K562 (cell line): ENCODE results near the gene C16orf92. TPM values are rescaled to one million over a fixed set of nuclear protein-coding genes. Genes with fewer than 3 reads are reported as not detected.

ENCODE experiments used
- ATAC-seq: fragments of 200-7000 bp; cut with Tn5 transposase; 3 replicates; pipeline ENCODE4 v1.9.1; 2020; ENCODE audit warnings: moderate library complexity
- BruUV-seq: library from RNA; stranded (reverse); fragments of 400-500 nt; replicated peaks from 2 replicates; lab custom pipeline; 2021; lab: Mats Ljungman, UMichigan
- CTCF ChIA-PET: fragments of 300-600 bp; formaldehyde crosslinking; extraction: SDS; loops from one replicate; lab custom pipeline; 2021; ENCODE audit warnings: low intra/inter-chr PET ratio; lab: Yijun Ruan, JAX
- POLR2A ChIA-PET: fragments of 300-600, 350-650 bp; sonication (Branson Sonifier 250); formaldehyde crosslinking; extraction: SDS; loops from one replicate; lab custom pipeline; 2021; ENCODE audit warnings: antibody characterized with exemption, inconsistent platforms; lab: Yijun Ruan, JAX
- DNase-seq, 4 experiments: peaks; one replicate each; pipeline versions ENCODE4 v3.0.0 to v3.0.0-alpha.2; 2011 to 2018; ENCODE audit warnings: low spot score in 3 of 4, mixed read lengths in 3 of 4; ENCODE audit errors: extremely low read depth in 1 of 4
- FAIRE-seq: peaks from 2 replicates; lab custom pipeline; 2011; peaks lifted over from hg19 to GRCh38; lab: Jason Lieb, UNC
- H2AFZ ChIP-seq: 2 replicates; pipeline ENCODE4 v1.6.0; 2011; ENCODE audit warnings: low read depth, low read length, control low read depth, inconsistent platforms
- H3K27ac ChIP-seq: fragments of 200-600 bp; 3 replicates; pipeline ENCODE4 v1.8.0; 2011; ENCODE audit warnings: low read depth, mild to moderate bottlenecking, control low read depth, inconsistent platforms, low read length, moderate library complexity, mixed read lengths; ENCODE audit errors: extremely low read depth
- H3K27me3 ChIP-seq, 2 experiments: fragments of 300-600 bp in 1 of 2; 2 replicates in 1 of 2; 3 replicates in 1 of 2; pipeline versions ENCODE4 v1.6.0 to v1.8.0; 2011; ENCODE audit warnings: inconsistent platforms in 2 of 2, low read length in 2 of 2, mild to moderate bottlenecking in 1 of 2, mixed read lengths in 1 of 2, moderate library complexity in 1 of 2; ENCODE audit not compliant: control insufficient read depth in 2 of 2, insufficient read depth in 2 of 2
- H3K36me3 ChIP-seq: fragments of 300-600 bp; 3 replicates; pipeline ENCODE4 v1.8.0; 2011; ENCODE audit warnings: mild to moderate bottlenecking, low read length, inconsistent platforms; ENCODE audit not compliant: control insufficient read depth, insufficient read depth
- H3K4me1 ChIP-seq, 2 experiments: fragments of 200-600 bp in 1 of 2; replicated peaks in 1 of 2; 2 replicates in 1 of 2; 3 replicates in 1 of 2; pipeline versions ENCODE4 v1.5.1 to v1.8.0; 2011; ENCODE audit warnings: inconsistent platforms in 2 of 2, low read length in 2 of 2, mild to moderate bottlenecking in 1 of 2, mixed read lengths in 1 of 2, moderate library complexity in 1 of 2; ENCODE audit not compliant: control insufficient read depth in 2 of 2, insufficient read depth in 2 of 2
- H3K4me2 ChIP-seq: 2 replicates; pipeline ENCODE4 v1.6.1; 2011; ENCODE audit warnings: low read length, control low read depth, inconsistent platforms, mixed read lengths; ENCODE audit not compliant: insufficient read depth
- H3K4me3 ChIP-seq: fragments of 200-600 bp; sonication (generic), shearing (Covaris generic); 2 replicates; pipeline ENCODE4 v1.5.1; 2016; ENCODE audit warnings: control low read depth, inconsistent platforms
- H3K79me2 ChIP-seq: fragments of 200-600 bp; 3 replicates; pipeline ENCODE4 v1.8.0; 2011; ENCODE audit warnings: low read length, inconsistent platforms; ENCODE audit not compliant: control insufficient read depth, insufficient read depth
- H3K9ac ChIP-seq, 2 experiments: 2 replicates each; pipeline versions ENCODE4 v1.6.0 to v1.6.1; 2011; ENCODE audit warnings: low read depth in 2 of 2, low read length in 2 of 2, control low read depth in 1 of 2, inconsistent platforms in 1 of 2, mild to moderate bottlenecking in 1 of 2, mixed read lengths in 1 of 2; ENCODE audit not compliant: insufficient read depth in 1 of 2
- H3K9me1 ChIP-seq: one replicate; pipeline ENCODE4 v1.6.0; 2011; ENCODE audit warnings: inconsistent platforms, mild to moderate bottlenecking, low read length, moderate library complexity; ENCODE audit not compliant: control insufficient read depth, insufficient read depth
- H3K9me3 ChIP-seq: replicated peaks from 2 replicates; pipeline ENCODE4 v1.5.1; 2011; ENCODE audit warnings: low read depth, low read length, inconsistent platforms; ENCODE audit not compliant: control insufficient read depth, insufficient read depth
- H4K20me1 ChIP-seq: replicated peaks from 2 replicates; pipeline ENCODE4 v1.6.1; 2011; ENCODE audit warnings: low read length, inconsistent platforms, mixed read lengths; ENCODE audit not compliant: control insufficient read depth, insufficient read depth
- C11orf30 ChIP-seq: fragments of 450-650 bp; IDR thresholded peaks from 2 replicates; pipeline ENCODE4 v1.6.1; 2016; ENCODE audit warnings: low read depth, mild to moderate bottlenecking
- CC2D1A ChIP-seq: fragments of 450-650 bp; IDR thresholded peaks from 2 replicates; pipeline ENCODE4 v1.6.1; 2017; ENCODE audit warnings: mild to moderate bottlenecking
- HCFC1 ChIP-seq: IDR thresholded peaks from 2 replicates; pipeline ENCODE4 v1.6.1; 2012; ENCODE audit warnings: low read depth, low read length, improper control_type of control experiment
- HNRNPK ChIP-seq: fragments of 200-400 bp; formaldehyde crosslinking; IDR thresholded peaks from one replicate; pipeline ENCODE4 v1.6.1; 2018; ENCODE audit warnings: mild to moderate bottlenecking, low read depth, low read length; ENCODE audit not compliant: poor library complexity, severe bottlenecking
- MAFG ChIP-seq: fragments of 450-650 bp; conservative IDR thresholded peaks from 2 replicates; pipeline ENCODE4 v1.6.1; 2016; ENCODE audit warnings: missing genetic modification characterization, missing compliant biosample characterization
- MCM7 ChIP-seq, 2 experiments: fragments of 450-650 bp; IDR thresholded peaks; 2 replicates each; pipeline ENCODE4 v1.6.1; 2016 to 2018
- MTA2 ChIP-seq: fragments of 450-650 bp; IDR thresholded peaks from 2 replicates; pipeline ENCODE4 v1.6.1; 2016; ENCODE audit warnings: low read depth
- NCOA1 ChIP-seq: fragments of 450-650 bp; IDR thresholded peaks from 2 replicates; pipeline ENCODE4 v1.6.1; 2016; ENCODE audit warnings: low read depth
- NFXL1 ChIP-seq: fragments of 450-650 bp; formaldehyde crosslinking; IDR thresholded peaks from 2 replicates; pipeline ENCODE4 v1.4.0; 2021; ENCODE audit warnings: mild to moderate bottlenecking
- NFYB ChIP-seq: IDR thresholded peaks from 2 replicates; pipeline ENCODE4 v1.6.1; 2011; ENCODE audit warnings: mild to moderate bottlenecking, moderate library complexity; ENCODE audit not compliant: insufficient read length; ENCODE audit errors: extremely low read depth
- RAD21 ChIP-seq, 2 experiments: fragments of 250-450 bp in 1 of 2; fragments of 450-650 bp in 1 of 2; sonication (Bioruptor Pico) in 1 of 2; formaldehyde crosslinking in 1 of 2; IDR thresholded peaks in 1 of 2; conservative IDR thresholded peaks in 1 of 2; 2 replicates each; pipeline versions ENCODE4 v1.4.0 to v1.8.0; 2020 to 2022; ENCODE audit warnings: mild to moderate bottlenecking in 2 of 2, moderate library complexity in 1 of 2
- RBBP5 ChIP-seq: fragments of 200-600 bp; sonication (generic); IDR thresholded peaks from 2 replicates; pipeline ENCODE4 v1.6.1; 2012; ENCODE audit warnings: borderline replicate concordance, mild to moderate bottlenecking, low read length, control low read depth, inconsistent platforms; ENCODE audit not compliant: insufficient read depth, poor library complexity, severe bottlenecking
- RCOR1 ChIP-seq, 2 experiments: IDR thresholded peaks; 2 replicates each; pipeline ENCODE4 v1.6.1; 2012; ENCODE audit warnings: low read depth in 2 of 2, low read length in 2 of 2, borderline replicate concordance in 1 of 2, improper control_type of control experiment in 1 of 2
- TAF15 ChIP-seq: fragments of 200-400 bp; formaldehyde crosslinking; IDR thresholded peaks from 2 replicates; pipeline ENCODE4 v1.6.1; 2017; ENCODE audit warnings: mild to moderate bottlenecking, low read depth, low read length, moderate library complexity
- TAL1 ChIP-seq: fragments of 450-650 bp; IDR thresholded peaks from 2 replicates; pipeline ENCODE4 v1.6.1; 2016; ENCODE audit warnings: mild to moderate bottlenecking
- TOE1 ChIP-seq, 2 experiments: fragments of 450-650 bp in 1 of 2; sonication (generic) in 1 of 2; formaldehyde crosslinking in 1 of 2; IDR thresholded peaks; 2 replicates each; pipeline versions ENCODE4 v1.7.1 to v1.8.0; 2016 to 2022; ENCODE audit warnings: borderline replicate concordance in 2 of 2, mild to moderate bottlenecking in 2 of 2, antibody characterized with exemption in 1 of 2, inconsistent platforms in 1 of 2, low read depth in 1 of 2, missing genetic modification reagents in 1 of 2, moderate library complexity in 1 of 2
- ZBTB8A ChIP-seq: fragments of 450-650 bp; IDR thresholded peaks from 2 replicates; pipeline ENCODE4 v1.6.1; 2018; ENCODE audit warnings: mild to moderate bottlenecking, moderate library complexity; ENCODE audit not compliant: partially characterized antibody
- ZNF583 ChIP-seq: fragments of 250-450 bp; sonication (Bioruptor Pico); IDR thresholded peaks from 2 replicates; pipeline ENCODE4 v1.4.0; 2020
- ZNF586 ChIP-seq: fragments of 450-650 bp; formaldehyde crosslinking; conservative IDR thresholded peaks from 2 replicates; pipeline ENCODE4 v1.4.0; 2020; ENCODE audit warnings: mild to moderate bottlenecking, moderate library complexity
- WGBS: fragments of 100-300 bp; shearing (Covaris generic); methylation state at CpG from one replicate; pipeline ENCODE4 v1.1.6; 2016; ENCODE audit warnings: low coverage, mixed read lengths; ENCODE audit not compliant: insufficient coverage; ENCODE audit errors: missing lambda C conversion rate; 5-methylcytosine and 5-hydroxymethylcytosine counted together
- in situ Hi-C: fragments of 300-500 bp; cut with MboI; formaldehyde crosslinking; loops from 4 replicates; pipeline ENCODE4 v1.15.0; 2018; ENCODE audit warnings: inconsistent platforms, mixed read lengths
- intact Hi-C: fragments of 100-400 bp; cut with micrococcal nuclease; formaldehyde crosslinking; loops from 2 replicates; pipeline ENCODE4 v1.14.2; 2022
- polyA plus RNA-seq, 8 experiments: library from polyadenylated mRNA; depleted of rRNA in 4 of 8; stranded (reverse) in 5 of 8; unstranded in 3 of 8; fragments of >200 nt; fragmentation: Nextera tagmentation in 2 of 8; fragmentation: Illumina TruSeq in 1 of 8; extraction: Ambion mirVana in 2 of 8; extraction: Trizol in 1 of 8; gene quantifications; 2 replicates each; pipeline versions ENCODE4 v1.2.1 to v1.2.3, GENCODE V29; 2011 to 2014; ENCODE audit warnings: inconsistent platforms in 1 of 8, missing spikeins in 1 of 8
- total RNA-seq, 7 experiments: library from RNA; depleted of rRNA in 6 of 7; stranded (reverse); fragments of >200 nt in 6 of 7; fragmentation: Illumina TruSeq in 2 of 7; extraction: Trizol in 2 of 7; gene quantifications; 2 replicates each; pipeline versions ENCODE4 v1.2.1 to v1.2.3, GENCODE V29; 2011 to 2021; ENCODE audit warnings: low replicate concordance in 1 of 7
- TF ChIP-seq, protein P1 (sequence below): fragments of 250-450 bp; sonication (Bioruptor Pico); IDR thresholded peaks from 2 replicates; pipeline ENCODE4 v1.5.0; 2022; ENCODE audit warnings: mild to moderate bottlenecking

The C16orf92 gene
- total and polyA plus RNA-seq, 9 of the 15 experiments (the other 6 are each of a cell fraction or from before 2014, with no cell fraction given) = not detected

- TF ChIP-seq MAFG (tag) = no peak
- no peak for TF ChIP-seq TAF15
- TF ChIP-seq NFYB = no peak
- TF ChIP-seq MCM7 (IDR thresholded peaks at IDR 0.05) = no peak
- 0 out of 2 replicates have a peak, but pooled peaks have one; percentile 21 for TF ChIP-seq HCFC1
- TF ChIP-seq RAD21 (CRISPR knock-in tag; conservative IDR thresholded peaks at IDR 0.05 in 1 of 2, IDR thresholded peaks at IDR 0.05 in 1 of 2) = peak; percentile 64 to 90
- TF ChIP-seq ZNF583 (CRISPR knock-in tag) = no peak
- TF ChIP-seq CC2D1A = 0 out of 2 replicates have a peak, but pooled peaks have one; percentile 47
- TF ChIP-seq, all 486 proteins: peak for 19
Measured at GRCh38 chr16:30032083-30032819, 9.3 kb downstream of the C16orf92 start (continued).

DNA sequence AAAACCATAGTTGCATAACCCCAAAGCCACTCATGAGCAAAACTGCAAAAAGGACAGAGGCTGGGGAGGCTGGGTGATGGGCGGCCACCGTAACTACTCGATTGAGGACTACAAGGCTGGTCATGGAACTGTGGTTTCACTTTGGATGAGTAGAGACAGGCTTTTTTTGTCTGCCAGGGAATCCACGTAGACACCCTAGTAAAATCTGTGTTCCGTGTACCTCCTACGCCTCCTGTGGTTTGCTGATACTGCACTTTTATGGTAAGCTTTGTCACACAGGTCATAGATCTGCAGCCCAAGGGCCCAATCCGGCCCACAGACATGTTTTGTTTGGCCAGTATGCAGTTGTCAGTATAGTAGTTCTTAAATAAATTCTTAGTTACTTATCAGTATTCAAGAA, 10.3 kb downstream of the C16orf92 start:
- ChIA-PET POLR2A (no interaction called here), CTCF (no interaction called here)
- WGBS = 8% methylated on average over 7 of the region's 7 CpGs
- Histone ChIP-seq H3K27ac (no peak overlapping the region), H3K9me3 (no peaks in the 10 kb centered on the region), H3K4me2 (no peak overlapping the region), H3K4me3 (no peak overlapping the region), H3K27me3 (peaks cover 14 to 54% of the 10 kb centered on the region in 2 experiments; a peak in 4 of 5 replicates), H3K9me1 (peaks cover 3% of the 10 kb centered on the region), H3K79me2 (no peaks in the 10 kb centered on the region), H3K36me3 (no peaks in the 10 kb centered on the region), H3K9ac (no peak overlapping the region), H4K20me1 (peaks cover 13% of the 10 kb centered on the region; the same call in 1 of the 2 replicates), H2AFZ (no peak overlapping the region), H3K4me1 (peaks cover 0 to 25% of the 10 kb centered on the region in 2 experiments; a peak in 2 of 5 replicates)
- intact Hi-C loops (no loop called here), in situ Hi-C loops (no loop called here)
- peak; percentile 70 for FAIRE-seq
- BruUV-seq = no TSS peak
- ATAC-seq = peak; percentile 28; the same call in 2 of the 3 replicates
- peak; percentile 32 to 57 (median 46) for DNase-seq
- TF ChIP-seq, protein P1, sequence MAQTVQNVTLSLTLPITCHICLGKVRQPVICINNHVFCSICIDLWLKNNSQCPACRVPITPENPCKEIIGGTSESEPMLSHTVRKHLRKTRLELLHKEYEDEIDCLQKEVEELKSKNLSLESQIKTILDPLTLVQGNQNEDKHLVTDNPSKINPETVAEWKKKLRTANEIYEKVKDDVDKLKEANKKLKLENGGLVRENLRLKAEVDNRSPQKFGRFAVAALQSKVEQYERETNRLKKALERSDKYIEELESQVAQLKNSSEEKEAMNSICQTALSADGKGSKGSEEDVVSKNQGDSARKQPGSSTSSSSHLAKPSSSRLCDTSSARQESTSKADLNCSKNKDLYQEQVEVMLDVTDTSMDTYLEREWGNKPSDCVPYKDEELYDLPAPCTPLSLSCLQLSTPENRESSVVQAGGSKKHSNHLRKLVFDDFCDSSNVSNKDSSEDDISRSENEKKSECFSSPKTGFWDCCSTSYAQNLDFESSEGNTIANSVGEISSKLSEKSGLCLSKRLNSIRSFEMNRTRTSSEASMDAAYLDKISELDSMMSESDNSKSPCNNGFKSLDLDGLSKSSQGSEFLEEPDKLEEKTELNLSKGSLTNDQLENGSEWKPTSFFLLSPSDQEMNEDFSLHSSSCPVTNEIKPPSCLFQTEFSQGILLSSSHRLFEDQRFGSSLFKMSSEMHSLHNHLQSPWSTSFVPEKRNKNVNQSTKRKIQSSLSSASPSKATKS (CRISPR knock-in tag) = no peak
- TF ChIP-seq NCOA1 (no peak), TOE1 (IDR thresholded peaks at IDR 0.05; ENCODE audit: borderline replicate concordance) (no peak), TOE1 (CRISPR knock-in tag; IDR thresholded peaks at IDR 0.05; ENCODE audit: borderline replicate concordance, low read depth) (no peak), ZNF586 (CRISPR knock-in tag) (no peak), C11orf30 (peak; percentile 96), NFXL1 (no peak), ZBTB8A (no peak), TAL1 (peak; percentile 47; the same call in 1 of the 2 replicates), MTA2 (no peak), HNRNPK (no peak), RBBP5 (no peak), RCOR1 (IDR thresholded peaks at IDR 0.05; ENCODE audit: borderline replicate concordance in 1 of 2, low read depth in 2 of 2, low read length in 2 of 2) (peak; percentile 84 to 98)
